Astrocyte (in vitro differentiated cells and primary cell): Measurements from ENCODE around the gene GPI. TPM values are rescaled to one million over a fixed set of nuclear protein-coding genes. Genes with fewer than 3 reads are reported as not detected.

Experiments used
- DNase-seq: peaks from one replicate; pipeline ENCODE4 v3.0.0-alpha.2; 2010; ENCODE audit warnings: low read depth
- FAIRE-seq: peaks from 2 replicates; lab custom pipeline; 2011; peaks lifted over from hg19 to GRCh38; lab: Jason Lieb, UNC
- H2AFZ ChIP-seq: 2 replicates; pipeline ENCODE4 v1.6.0; 2012; ENCODE audit warnings: low read depth, low read length, inconsistent platforms
- H3K27ac ChIP-seq: 2 replicates; pipeline ENCODE4 v1.5.1; 2011; ENCODE audit warnings: low read depth, low read length, inconsistent platforms
- H3K27me3 ChIP-seq: 2 replicates; pipeline ENCODE4 v1.6.0; 2011; ENCODE audit warnings: low read length, inconsistent platforms; ENCODE audit not compliant: insufficient read depth
- H3K36me3 ChIP-seq: 2 replicates; pipeline ENCODE4 v1.5.1; 2011; ENCODE audit warnings: low read length, inconsistent platforms; ENCODE audit not compliant: insufficient read depth
- H3K4me1 ChIP-seq: 2 replicates; pipeline ENCODE4 v1.5.1; 2011; ENCODE audit warnings: low read length, inconsistent platforms; ENCODE audit not compliant: insufficient read depth
- H3K4me2 ChIP-seq: 2 replicates; pipeline ENCODE4 v1.6.0; 2012; ENCODE audit warnings: low read length, inconsistent platforms
- H3K4me3 ChIP-seq: 2 replicates; pipeline ENCODE4 v1.5.1; 2011; ENCODE audit warnings: low read depth, mild to moderate bottlenecking, low read length, inconsistent platforms; ENCODE audit not compliant: insufficient read depth
- H3K79me2 ChIP-seq: 2 replicates; pipeline ENCODE4 v1.6.0; 2012; ENCODE audit warnings: mild to moderate bottlenecking, low read length, inconsistent platforms; ENCODE audit not compliant: insufficient read depth
- H3K9ac ChIP-seq: 2 replicates; pipeline ENCODE4 v1.6.0; 2012; ENCODE audit warnings: mild to moderate bottlenecking, low read length, inconsistent platforms
- H3K9me3 ChIP-seq: 2 replicates; pipeline ENCODE4 v1.5.1; 2012; ENCODE audit warnings: low read depth, mild to moderate bottlenecking, low read length, inconsistent platforms; ENCODE audit not compliant: insufficient read depth
- H4K20me1 ChIP-seq: 2 replicates; pipeline ENCODE4 v1.6.0; 2012; ENCODE audit warnings: low read length, inconsistent platforms; ENCODE audit not compliant: insufficient read depth
- H3K27ac Mint-ChIP-seq: one replicate; pipeline ENCODE4 v1.8.0; 2021; ENCODE audit warnings: mild to moderate bottlenecking, mixed read lengths; ENCODE audit not compliant: unreplicated experiment
- H3K27me3 Mint-ChIP-seq: one replicate; pipeline ENCODE4 v1.8.0; 2021; ENCODE audit warnings: low read depth, mixed read lengths; ENCODE audit not compliant: unreplicated experiment
- H3K36me3 Mint-ChIP-seq: one replicate; pipeline ENCODE4 v1.8.0; 2021; ENCODE audit warnings: low read depth, mixed read lengths; ENCODE audit not compliant: unreplicated experiment
- H3K4me1 Mint-ChIP-seq: one replicate; pipeline ENCODE4 v1.8.0; 2021; ENCODE audit warnings: low read depth, mixed read lengths; ENCODE audit not compliant: unreplicated experiment
- H3K4me3 Mint-ChIP-seq: one replicate; pipeline ENCODE4 v1.8.0; 2021; ENCODE audit warnings: mild to moderate bottlenecking, moderate library complexity, mixed read lengths; ENCODE audit not compliant: unreplicated experiment
- H3K9me3 Mint-ChIP-seq: one replicate; pipeline ENCODE4 v1.8.0; 2021; ENCODE audit warnings: mild to moderate bottlenecking, mixed read lengths; ENCODE audit not compliant: unreplicated experiment
- CTCF ChIP-seq: IDR thresholded peaks from 2 replicates; pipeline ENCODE4 v1.5.1; 2011; ENCODE audit warnings: low read depth, mild to moderate bottlenecking, inconsistent platforms, low read length, moderate library complexity; ENCODE audit not compliant: insufficient read depth
- EZH2 ChIP-seq: IDR thresholded peaks from 2 replicates; pipeline ENCODE4 v1.6.1; 2012; ENCODE audit warnings: mild to moderate bottlenecking, low read length, inconsistent platforms; ENCODE audit not compliant: insufficient read depth
- total RNA-seq: library from RNA; stranded (reverse); gene quantifications from 2 replicates; pipeline ENCODE4 v1.2.1, GENCODE V29; 2021

Gene GPI
- total RNA-seq, 1 donor from 2014 or later, result 249 TPM

GRCh38 chr19:34336781-34337271 is 28.2 kb upstream of the GPI start:
- TF ChIP-seq EZH2 (no peak), CTCF (peak; percentile 67)
- Histone ChIP-seq H3K9me3 (no peaks in the 10 kb centered on the region), H3K4me3 (no peak overlapping the region), H2AFZ (no peak overlapping the region), H3K27me3 (no peaks in the 10 kb centered on the region), H3K36me3 (peaks cover 42% of the 10 kb centered on the region), H3K27ac (no peak overlapping the region), H3K4me2 (no peak overlapping the region), H4K20me1 (peaks cover 5% of the 10 kb centered on the region), H3K4me1 (no peaks in the 10 kb centered on the region), H3K9ac (peak overlapping the region; percentile 25), H3K79me2 (no peaks in the 10 kb centered on the region)
- Mint-ChIP-seq H3K27ac (no peak overlapping the region), H3K9me3 (no peaks in the 10 kb centered on the region), H3K27me3 (no peaks in the 10 kb centered on the region), H3K4me1 (peaks cover 5% of the 10 kb centered on the region), H3K4me3 (no peak overlapping the region), H3K36me3 (peaks cover 11% of the 10 kb centered on the region)
- no peak for FAIRE-seq
- DNase-seq, result no peak

- DNase-seq (no peak), FAIRE-seq (no peak)
- no peak overlapping the region for H3K4me3 ChIP-seq
- TF ChIP-seq CTCF (no peak), EZH2 (no peak)
- no peak overlapping the region for H3K4me2 ChIP-seq
- peaks cover 12% of the 10 kb centered on the region for H3K36me3 Mint-ChIP-seq
- H3K4me3 Mint-ChIP-seq, result no peak overlapping the region
- H3K27me3 ChIP-seq, result no peaks in the 10 kb centered on the region
- H3K9ac ChIP-seq, result no peak overlapping the region
- no peaks in the 10 kb centered on the region for H3K79me2 ChIP-seq
- H3K27ac ChIP-seq, result no peak overlapping the region
- H3K9me3 Mint-ChIP-seq, result no peaks in the 10 kb centered on the region
- H3K27ac Mint-ChIP-seq, result no peak overlapping the region
- no peaks in the 10 kb centered on the region for H3K27me3 Mint-ChIP-seq
- peaks cover 45% of the 10 kb centered on the region for H3K36me3 ChIP-seq
- no peak overlapping the region for H2AFZ ChIP-seq
- no peaks in the 10 kb centered on the region for H3K9me3 ChIP-seq
- H3K4me1 ChIP-seq, result no peaks in the 10 kb centered on the region
- H3K4me1 Mint-ChIP-seq, result no peaks in the 10 kb centered on the region
- peaks cover 5% of the 10 kb centered on the region for H4K20me1 ChIP-seq
Observed at GRCh38 chr19:34337739-34338138, 27.3 kb upstream of the GPI start.

- Histone ChIP-seq H3K4me3 (no peak overlapping the region), H3K9ac (no peak overlapping the region), H4K20me1 (peaks cover 16% of the 10 kb centered on the region), H3K27me3 (no peaks in the 10 kb centered on the region), H3K9me3 (no peaks in the 10 kb centered on the region), H3K27ac (no peak overlapping the region), H3K4me2 (no peak overlapping the region), H3K36me3 (peaks cover 37% of the 10 kb centered on the region), H3K4me1 (no peaks in the 10 kb centered on the region), H2AFZ (no peak overlapping the region), H3K79me2 (no peaks in the 10 kb centered on the region)
- TF ChIP-seq EZH2 (no peak), CTCF (no peak)
- Mint-ChIP-seq H3K9me3 (peaks cover 1% of the 10 kb centered on the region), H3K4me1 (no peaks in the 10 kb centered on the region), H3K36me3 (peaks cover 11% of the 10 kb centered on the region), H3K27me3 (no peaks in the 10 kb centered on the region), H3K4me3 (no peak overlapping the region), H3K27ac (no peak overlapping the region)
- no peak for DNase-seq
- no peak for FAIRE-seq
Observed at GRCh38 chr19:34341935-34342680, 22.9 kb upstream of the GPI start.
